HG03469 (cell line): ENCODE measurements around the gene DPYD.
A peak's percentile ranks its signal among the peaks of the same experiment; 100 is the strongest.

Experiments
- ATAC-seq: cut with Tn5 transposase; IDR thresholded peaks from one replicate; pipeline ENCODE4 v1.9.1; 2021; ENCODE audit warnings: mild to moderate bottlenecking, moderate library complexity, moderate number of reproducible peaks; ENCODE audit not compliant: unreplicated experiment

The DPYD gene

DNA sequence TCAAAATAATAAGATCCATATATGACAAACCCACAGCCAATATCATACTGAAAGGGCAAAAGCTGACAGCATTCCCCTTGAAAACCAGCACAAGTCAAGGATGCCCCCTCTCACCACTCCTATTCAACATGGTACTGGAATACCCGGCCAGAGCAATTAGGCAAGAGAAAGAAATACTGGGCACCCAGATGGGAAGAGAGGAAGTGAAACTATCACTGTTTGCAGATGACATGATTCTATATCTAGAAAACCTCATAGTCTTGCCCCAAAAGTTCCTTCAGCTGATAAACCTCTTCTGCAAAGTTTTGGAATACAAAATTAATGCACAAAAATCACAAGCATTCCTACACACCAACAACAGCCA is 756.6 kb downstream of the DPYD start:
- ATAC-seq = peak; percentile 27

DNA sequence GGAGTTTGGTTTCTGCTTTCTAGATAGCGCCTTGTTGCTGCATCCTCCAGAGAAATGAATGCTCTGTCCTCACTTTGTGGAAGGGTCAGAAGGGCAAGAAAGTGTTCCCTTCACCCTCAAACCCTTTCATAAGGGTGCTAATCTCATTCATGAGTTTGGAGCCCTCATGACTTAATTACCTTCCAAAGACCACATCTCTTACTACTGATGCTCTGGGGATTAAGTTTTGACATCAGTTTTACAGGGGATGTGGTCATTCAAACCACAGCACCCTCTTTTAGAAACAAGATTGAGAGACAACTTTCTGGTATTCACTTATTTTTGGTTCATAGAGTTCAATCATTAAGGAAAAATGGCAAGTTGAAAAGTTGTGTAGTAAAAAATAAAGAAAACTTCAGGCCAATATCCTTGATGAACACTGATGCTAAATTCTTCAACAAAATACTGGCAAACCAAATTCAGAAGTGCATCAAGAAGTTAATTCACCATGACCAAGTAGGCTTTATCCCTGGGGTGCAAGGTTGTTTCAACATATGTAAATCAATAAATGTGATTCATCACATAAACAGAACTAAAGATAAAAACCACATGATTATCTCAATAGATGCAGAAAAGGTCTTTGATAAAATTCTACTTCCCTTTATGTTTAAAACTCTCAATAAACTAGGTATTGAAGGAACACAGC is 757.1 kb downstream of the DPYD start:
- peak; percentile 58 for ATAC-seq

DNA sequence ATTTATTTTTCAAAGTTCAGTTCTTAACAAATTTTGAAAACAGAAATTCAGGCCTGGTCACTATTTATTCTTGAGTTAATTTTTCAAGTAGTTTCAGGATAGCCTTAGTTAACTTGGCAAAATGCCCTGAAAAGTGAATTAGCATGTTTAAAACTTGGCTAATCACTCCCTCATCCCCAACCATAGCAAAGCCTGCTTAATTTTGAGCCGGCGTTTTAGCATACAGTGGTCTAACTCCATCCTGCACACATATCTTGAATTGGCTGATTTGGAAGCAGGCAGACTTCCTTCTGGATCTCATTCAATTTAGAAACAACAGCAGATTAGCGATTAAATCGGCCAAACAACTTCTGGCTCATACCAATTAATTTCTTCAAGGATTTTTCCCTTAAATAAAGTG is 760.0 kb downstream of the DPYD start:
- ATAC-seq = no peak

DNA sequence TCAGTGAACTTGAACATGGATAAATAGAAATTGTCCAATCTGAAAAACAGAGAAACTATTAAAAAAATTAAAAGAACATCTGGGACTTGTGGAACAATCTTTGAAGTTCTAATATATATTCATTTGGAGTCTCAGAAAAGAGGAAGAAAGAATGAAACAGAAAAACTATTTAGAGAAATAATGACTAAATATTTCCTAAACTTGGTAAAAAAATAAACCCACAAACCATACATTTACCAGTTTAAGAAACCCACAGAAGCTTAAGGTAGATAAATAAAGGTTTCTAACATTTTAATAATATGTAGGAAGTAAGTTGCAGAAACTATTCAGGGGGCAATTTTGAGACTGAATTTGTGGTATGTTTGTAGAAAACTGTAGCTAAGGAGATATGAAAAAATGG is 761.5 kb downstream of the DPYD start:
- peak; percentile 41 for ATAC-seq

DNA sequence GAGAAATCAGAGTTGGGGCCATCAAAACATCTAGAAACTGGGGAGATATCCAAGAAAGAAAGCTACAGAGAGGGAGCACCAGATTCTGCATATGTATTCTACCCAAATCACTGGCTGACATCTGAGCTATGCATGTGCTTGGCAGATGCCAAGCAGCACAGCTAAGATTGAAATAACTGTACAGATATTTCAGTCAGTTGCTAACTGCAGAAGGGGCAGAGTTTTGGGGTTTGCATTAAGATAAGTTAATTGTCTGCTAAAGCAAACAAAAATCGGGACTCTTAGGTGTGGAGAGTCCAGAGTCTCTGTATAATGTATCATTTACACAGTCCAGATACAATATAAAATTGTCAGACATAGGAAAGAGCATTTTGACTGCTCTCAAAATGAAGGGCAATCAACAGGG is 762.1 kb downstream of the DPYD start:
- ATAC-seq = no peak

DNA sequence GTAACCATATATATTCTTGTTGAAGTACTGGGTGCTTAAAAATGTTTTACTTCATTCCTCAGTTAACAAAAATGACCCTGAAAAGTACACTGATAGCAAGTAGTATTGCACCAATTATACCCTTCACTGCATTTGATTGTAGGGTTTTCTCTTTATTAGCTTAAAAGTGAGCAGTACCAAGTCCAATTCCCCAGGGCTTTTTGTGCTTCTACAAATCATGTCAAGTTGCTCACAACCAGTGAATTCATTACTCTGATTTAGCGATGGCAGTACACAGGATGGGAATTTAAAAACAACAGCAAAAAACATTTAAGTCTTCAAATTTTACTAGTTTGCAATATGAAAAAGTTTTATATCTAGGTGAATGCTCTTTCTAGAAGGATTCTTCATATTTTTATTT is 762.8 kb downstream of the DPYD start:
- no peak for ATAC-seq

DNA sequence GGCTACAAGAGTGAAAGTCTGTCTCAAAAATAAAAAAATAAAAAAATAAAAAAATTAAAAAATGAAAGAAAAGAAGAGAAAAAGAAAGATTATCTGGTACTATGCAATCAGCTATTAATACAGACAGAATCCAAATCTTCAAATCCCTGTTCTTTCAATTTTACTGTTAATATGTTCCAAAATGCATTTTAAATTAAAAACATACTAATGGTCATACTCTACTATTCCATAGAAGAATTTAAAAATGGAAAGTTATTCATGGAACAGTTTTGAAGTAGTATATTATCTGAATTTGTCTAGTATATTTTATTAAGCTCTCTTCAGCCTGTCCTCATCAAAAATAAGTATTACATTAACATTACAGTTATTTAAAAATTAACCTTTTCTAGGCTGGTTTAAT is 769.2 kb downstream of the DPYD start:
- ATAC-seq = no peak

DNA sequence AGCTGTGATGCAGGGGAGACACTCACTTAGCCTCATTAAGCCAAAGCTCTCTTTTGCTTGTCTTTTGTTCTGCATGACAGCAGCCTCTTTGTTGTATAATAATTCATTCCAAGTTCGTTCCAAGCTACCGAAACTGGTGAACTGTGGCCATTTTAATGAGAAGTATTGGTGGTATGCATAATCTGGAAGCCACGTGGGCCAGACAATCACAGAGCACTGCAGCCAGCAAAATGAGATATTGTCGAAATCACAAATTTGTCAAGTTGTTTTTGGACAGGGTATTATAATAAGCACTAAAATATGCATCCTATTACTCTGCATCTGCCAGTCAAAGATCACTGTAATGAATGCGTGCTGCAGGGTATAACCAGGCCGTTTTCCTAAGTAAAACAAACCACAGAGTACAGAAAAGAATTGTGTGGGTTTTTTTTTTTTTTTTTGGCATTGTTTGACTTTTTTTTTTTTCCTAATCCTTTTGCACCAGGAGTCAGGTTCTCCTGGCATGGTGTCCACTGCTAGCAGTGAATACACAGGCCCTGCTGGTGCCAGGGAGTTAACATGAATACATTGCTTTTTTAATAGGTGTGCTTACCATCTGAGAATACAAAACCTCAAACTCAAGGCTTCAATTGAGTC is 775.4 kb downstream of the DPYD start:
- no peak for ATAC-seq

DNA sequence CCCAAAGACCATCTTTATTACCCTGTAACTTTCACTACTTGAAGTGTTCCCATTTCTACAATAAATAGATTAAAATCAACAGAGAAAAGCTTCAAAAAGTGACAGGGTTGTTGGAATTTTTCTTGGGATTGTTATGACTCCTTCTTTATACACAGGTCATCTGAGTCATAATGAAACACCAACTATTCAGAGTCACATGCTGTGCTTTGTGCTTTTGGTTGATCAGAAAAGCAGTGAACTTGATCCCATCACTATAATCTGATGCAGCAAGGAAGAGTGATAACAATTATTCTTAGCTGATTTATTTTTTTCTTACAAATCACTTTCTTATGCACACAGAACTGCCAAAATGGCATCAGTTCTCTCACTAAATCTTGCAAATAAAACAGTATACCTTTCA is 776.3 kb downstream of the DPYD start:
- no peak for ATAC-seq

DNA sequence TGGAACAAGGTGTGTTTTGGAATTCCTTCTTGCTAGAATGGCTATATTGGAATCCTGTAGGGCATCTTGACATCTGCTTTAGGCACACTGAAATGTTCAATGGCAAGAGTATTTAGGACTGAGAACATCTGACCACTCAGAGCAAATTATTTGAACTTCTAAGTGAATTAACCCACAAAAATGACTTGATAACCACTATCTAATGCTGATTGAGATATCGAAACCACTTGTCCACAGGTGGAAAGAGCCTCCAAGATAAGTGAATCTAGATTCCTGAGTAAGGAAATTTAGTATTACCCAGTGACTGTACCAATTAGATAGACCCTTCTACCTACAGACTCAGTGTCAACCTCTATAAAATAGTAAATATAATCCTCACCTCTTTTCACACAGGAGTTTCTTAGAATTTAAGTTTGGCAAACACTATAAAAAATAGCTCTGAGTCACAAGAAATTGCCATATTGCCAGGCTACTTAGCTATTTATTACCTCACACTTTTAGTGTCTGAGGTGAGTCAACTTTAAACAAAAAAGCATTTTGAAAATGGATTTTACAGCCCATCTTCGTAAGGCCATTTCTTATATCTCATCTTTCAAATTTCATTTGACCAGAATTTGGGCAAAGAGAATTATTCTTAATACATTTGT is 777.5 kb downstream of the DPYD start:
- ATAC-seq = no peak

DNA sequence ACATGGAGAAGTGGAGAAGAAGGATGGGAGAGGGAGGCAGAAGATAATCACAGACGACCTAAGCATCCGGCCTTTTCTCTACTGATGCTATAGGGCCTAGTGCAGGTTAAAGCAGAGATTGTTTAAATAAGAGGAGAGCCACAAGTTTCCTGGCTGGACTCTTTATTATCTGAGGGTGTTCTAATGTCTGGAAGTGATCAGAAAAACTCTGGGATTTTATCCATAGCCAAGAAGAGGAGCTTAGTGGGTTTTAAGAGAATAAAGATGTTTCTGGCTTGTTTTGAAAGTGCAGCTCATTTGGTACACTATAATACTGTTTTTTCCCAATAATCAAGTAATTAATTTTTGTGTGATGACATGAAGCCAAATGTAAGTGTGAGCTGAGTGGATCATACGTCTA is 780.2 kb downstream of the DPYD start:
- ATAC-seq = no peak

DNA sequence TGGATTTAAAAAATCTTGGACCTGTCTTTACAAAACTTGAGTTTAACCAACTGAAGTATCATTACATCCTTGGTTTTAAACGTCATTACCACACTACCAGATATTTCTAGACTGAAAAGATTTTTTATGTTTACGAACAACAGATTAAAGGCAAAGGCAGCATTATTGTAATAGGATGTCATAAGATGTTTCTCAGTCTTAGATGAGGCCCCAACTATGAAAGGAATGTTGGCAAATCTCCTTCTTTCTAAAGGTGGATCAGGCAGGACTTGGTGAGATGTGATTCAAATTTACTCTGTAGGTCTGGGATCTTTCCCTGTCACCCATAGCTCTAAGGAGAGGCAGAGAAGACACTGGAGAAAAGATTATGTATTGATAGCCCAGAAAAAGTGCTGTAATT is 781.3 kb downstream of the DPYD start:
- ATAC-seq = no peak

DNA sequence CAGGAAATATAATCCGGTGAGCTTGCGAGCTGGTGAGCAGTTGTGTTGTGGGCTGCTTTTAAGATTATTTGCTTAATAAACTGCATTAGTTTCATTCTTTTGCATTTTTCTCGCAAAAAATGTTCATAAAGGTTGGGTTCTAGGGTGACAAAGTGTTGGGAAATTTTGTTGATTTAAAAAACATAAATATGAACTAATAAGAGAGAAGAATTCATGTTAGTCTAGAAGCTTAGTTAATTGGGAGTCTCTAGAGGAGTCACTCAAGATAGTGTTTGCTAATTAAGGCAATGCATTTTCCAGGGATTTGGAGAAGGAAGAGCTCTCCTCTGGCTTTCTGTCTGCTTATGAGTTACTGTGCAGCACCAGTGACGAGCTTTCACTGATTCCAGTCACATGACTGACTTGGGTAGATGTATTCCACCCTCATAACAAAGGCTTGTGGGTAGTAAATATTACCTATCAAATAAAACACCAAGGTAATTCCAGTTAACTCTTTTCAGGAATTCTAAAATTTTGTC is 782.3 kb downstream of the DPYD start:
- ATAC-seq = peak; percentile 28

DNA sequence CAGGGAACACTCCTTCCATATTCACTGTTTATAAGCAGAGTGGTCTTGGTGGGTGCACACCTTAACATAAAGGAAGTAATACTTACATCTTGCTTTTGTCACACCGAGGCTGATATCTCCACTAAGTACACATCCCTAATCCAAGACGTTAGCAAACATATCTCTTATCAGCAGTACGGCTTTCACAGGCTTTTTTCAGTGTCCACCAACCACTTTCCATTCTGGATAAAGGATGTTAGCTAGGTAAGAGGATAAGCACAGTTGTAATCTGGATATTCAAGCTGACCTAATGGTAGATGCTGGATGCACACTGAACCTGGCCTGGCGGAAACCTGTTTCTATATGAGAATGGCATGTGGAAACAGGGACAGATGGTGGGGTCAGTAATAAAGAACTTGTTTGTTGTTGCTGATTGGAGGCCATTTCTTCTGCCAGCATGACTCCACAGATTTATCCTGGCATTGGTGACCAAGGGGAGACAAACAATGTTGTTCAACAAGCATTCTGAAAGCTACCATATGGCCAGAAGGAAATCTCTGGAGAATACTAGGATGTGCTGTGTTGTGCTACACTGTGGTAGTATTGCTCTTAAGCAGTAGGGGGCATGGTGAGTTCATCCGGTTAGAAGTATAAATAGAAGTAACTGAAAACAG is 782.8 kb downstream of the DPYD start:
- peak; percentile 98 for ATAC-seq

DNA sequence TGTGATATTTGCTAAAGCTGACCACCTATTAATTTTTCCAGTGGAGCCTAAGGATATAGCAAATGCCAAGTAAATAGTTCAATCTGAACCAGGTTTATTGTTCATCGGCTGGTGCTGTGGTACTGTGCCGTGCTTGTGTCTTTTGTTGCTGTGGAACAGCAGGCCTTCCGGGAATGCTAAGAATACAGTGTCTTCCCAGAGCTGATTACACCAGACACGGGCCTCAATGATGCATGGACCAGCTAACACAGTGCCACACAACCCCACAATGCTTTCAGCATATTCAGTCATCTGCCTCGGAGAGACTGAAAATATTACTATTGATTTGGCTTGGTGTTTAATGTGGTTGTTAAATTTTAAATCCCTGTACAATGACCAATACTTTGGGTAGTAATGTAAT is 783.8 kb downstream of the DPYD start:
- no peak for ATAC-seq

DNA sequence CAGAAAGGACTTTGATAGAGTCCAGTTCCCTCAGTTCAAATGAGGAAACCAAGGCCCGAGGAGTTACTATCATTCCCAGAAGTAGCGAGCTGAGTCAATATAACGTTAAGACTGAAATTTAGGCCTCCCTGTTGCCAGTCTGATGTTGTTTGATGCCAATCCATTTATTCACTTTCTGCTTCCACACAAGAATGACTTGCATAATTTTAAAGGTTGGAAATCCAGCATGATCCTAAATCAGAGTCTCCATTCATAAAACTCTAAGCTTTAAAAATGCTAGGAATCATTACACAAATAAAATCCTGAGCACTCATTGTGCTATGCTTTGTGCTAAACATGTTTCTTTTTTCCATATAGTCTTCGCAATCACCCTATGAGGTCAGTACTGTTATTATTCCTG is 784.9 kb downstream of the DPYD start:
- no peak for ATAC-seq

DNA sequence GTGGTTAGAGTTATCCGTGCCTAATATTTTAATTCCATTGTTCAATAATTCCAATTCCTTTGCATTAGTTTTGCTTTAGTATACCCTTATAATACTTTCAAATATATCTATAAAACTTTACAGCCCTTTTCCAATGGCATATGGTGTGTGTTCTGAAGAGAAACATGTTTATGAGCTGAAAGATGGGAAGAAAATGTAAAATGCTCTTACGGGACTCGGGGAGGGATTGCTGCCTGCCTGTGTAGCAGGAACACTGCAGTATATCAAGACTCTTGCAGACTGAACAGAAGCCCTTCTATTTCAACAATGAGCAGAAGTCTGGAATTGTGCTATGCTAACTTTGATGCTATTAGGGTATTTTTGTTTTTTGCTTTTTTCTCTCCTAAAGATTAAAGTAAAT is 792.4 kb downstream of the DPYD start:
- ATAC-seq = no peak

DNA sequence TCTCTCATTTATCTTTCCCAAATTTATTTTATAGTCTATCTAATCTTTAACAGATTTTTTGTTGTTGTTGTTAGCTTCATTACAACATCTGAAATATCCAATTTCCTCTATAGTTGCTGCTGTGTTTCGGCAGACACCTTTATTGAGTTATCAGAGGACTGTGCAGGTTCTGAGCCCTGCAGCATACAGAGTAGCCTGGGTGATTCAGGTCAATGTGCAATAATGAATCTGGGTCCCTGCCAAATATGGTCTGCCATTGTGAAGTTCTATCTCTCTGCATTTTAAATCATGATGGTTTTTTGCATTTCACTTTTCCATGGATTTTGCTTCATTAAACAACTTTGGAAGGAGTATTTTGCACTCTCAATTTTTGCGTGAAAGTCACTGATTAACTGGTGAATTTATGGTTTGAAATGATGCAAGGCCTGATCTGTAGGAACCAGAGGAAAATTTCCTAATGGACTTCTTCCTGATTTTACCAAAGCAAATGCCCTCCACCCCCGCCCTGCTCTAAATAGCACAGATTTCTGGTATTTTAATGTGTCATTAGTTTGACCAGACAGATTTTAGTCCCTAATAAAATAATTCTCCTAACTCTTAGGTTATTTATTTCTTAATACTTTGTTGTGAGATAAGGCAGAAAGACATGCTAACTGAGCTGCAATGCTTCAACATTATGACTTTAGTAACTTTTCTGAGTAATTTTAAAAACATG is 797.0 kb downstream of the DPYD start:
- ATAC-seq = no peak

DNA sequence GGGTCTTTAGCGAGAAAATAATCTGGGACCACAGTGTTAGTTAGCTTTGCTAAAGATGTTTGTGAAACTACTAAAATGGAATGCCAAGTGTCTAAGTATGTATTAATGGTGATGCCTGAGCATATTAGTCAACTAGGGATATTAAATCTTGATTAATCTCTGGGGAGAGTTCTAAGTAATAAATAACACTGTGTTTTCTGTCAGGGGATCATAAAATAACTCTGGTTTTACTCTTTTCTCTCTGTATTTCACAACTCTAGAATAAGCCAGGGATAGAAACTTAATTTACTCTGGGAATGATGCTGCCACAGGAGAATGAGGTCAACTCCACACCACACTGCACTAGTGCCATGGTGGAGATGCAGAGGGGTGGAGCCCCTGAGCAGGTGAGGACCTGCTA is 800.0 kb downstream of the DPYD start:
- no peak for ATAC-seq

DNA sequence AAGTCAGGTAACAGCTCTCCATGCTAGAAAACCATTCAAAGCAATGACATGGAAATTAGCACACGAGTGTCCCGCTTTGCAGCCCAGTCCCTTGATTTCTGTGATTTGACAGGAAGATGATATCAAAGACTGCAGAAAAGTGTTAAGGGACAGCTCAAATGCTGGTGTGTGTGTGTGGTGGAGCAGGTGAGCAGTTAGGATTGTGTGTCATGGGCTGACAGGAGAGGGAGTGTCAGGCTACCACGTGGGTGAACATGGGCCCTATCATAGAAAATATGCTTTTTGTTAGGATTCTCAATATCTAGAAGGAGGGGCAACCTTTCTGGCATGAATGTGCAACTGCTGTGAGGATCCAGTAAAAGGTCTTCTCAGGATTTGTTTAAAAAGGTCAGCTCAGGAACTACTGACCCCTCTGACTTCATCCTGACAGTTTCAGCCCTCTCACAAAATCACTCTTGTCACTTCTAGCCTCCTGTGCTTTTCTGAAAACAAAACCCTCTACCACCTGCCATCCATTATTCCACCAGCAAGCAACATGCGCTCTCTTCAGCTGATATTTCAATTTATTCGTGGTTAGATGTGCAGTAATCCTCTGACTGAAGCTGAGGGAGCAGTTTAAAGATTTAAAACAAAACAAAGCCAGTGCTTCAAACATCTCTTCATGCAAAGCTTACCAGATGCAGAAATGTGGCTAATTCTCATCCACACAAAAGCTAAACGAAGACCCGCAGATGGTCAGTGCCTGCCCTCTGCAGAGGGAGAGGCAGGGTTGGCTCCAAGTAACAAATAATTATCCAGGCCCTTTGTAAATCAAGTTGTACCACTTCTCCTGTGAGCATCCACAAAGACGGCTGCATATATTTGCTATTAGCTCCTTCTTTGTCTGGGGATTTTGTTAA is 801.3 kb downstream of the DPYD start:
- ATAC-seq = no peak
